Endothelial cell of umbilical vein (primary cell): ENCODE measurements around the gene PPM1D. TPM values are rescaled to one million over a fixed set of nuclear protein-coding genes. Genes with fewer than 3 reads are reported as not detected.

Experiments
- BruUV-seq: library from RNA; stranded (reverse); fragments of 400-500 nt; replicated peaks from 2 replicates; lab custom pipeline; 2021; lab: Mats Ljungman, UMichigan
- CTCF ChIA-PET: fragments of 300-600, 350-600 bp; sonication (Branson Sonifier 250); formaldehyde crosslinking; loops from one replicate; lab custom pipeline; 2021; ENCODE audit warnings: antibody characterized with exemption, inconsistent platforms; lab: Charles Lee
- POLR2A ChIA-PET: fragments of 300-600, 350-600 bp; sonication (Branson Sonifier 250); formaldehyde crosslinking; loops from one replicate; lab custom pipeline; 2021; ENCODE audit warnings: antibody characterized with exemption, inconsistent platforms; lab: Charles Lee
- DNase-seq: peaks from one replicate; pipeline ENCODE4 v3.0.0-alpha.2; 2011; ENCODE audit warnings: low read depth, low spot score
- FAIRE-seq: peaks from 2 replicates; lab custom pipeline; 2011; peaks lifted over from hg19 to GRCh38; lab: Jason Lieb, UNC
- H2AFZ ChIP-seq: 2 replicates; pipeline ENCODE4 v1.6.0; 2012; ENCODE audit warnings: low read depth, low read length, control low read depth, inconsistent platforms
- H3K27ac ChIP-seq: 2 replicates; pipeline ENCODE4 v1.5.1; 2011; ENCODE audit warnings: low read depth, mild to moderate bottlenecking, control low read depth, low read length, moderate library complexity; ENCODE audit not compliant: insufficient read depth
- H3K27me3 ChIP-seq, 2 experiments: 2 replicates each; pipeline versions ENCODE4 v1.6.0 to v1.6.1; 2011; ENCODE audit warnings: low read length in 2 of 2, mixed read lengths in 1 of 2; ENCODE audit not compliant: control insufficient read depth in 2 of 2, insufficient read depth in 2 of 2
- H3K36me3 ChIP-seq, 2 experiments: 2 replicates in 1 of 2; 3 replicates in 1 of 2; pipeline ENCODE4 v1.5.1; 2011; ENCODE audit warnings: low read length in 2 of 2, mild to moderate bottlenecking in 1 of 2, moderate library complexity in 1 of 2; ENCODE audit not compliant: control insufficient read depth in 2 of 2, insufficient read depth in 2 of 2; ENCODE audit errors: extremely low read depth in 1 of 2
- H3K4me1 ChIP-seq: 3 replicates; pipeline ENCODE4 v1.5.1; 2011; ENCODE audit warnings: mild to moderate bottlenecking, low read length; ENCODE audit not compliant: control insufficient read depth, insufficient read depth; ENCODE audit errors: extremely low read depth
- H3K4me2 ChIP-seq: 2 replicates; pipeline ENCODE4 v1.6.1; 2011; ENCODE audit warnings: low read length, control low read depth, mixed read lengths; ENCODE audit not compliant: insufficient read depth
- H3K4me3 ChIP-seq, 3 experiments: fragments of 200-600 bp in 1 of 3; sonication (generic), shearing (Covaris generic) in 1 of 3; replicated peaks in 1 of 3; 2 replicates each; pipeline ENCODE4 v1.5.1; 2011 to 2016; ENCODE audit warnings: control low read depth in 3 of 3, low read length in 3 of 3, mild to moderate bottlenecking in 2 of 3, inconsistent platforms in 1 of 3, low read depth in 1 of 3, moderate library complexity in 1 of 3; ENCODE audit not compliant: insufficient read depth in 1 of 3
- H3K79me2 ChIP-seq: 2 replicates; pipeline ENCODE4 v1.6.0; 2012; ENCODE audit warnings: low read length, inconsistent platforms; ENCODE audit not compliant: control insufficient read depth, insufficient read depth
- H3K9ac ChIP-seq: replicated peaks from 2 replicates; pipeline ENCODE3; 2011; ENCODE audit warnings: low read length, control low read depth; ENCODE audit not compliant: insufficient read depth; ENCODE audit errors: extremely low read depth
- H3K9me1 ChIP-seq: replicated peaks from 3 replicates; pipeline ENCODE4 v1.6.0; 2011; ENCODE audit warnings: mild to moderate bottlenecking, low read length; ENCODE audit not compliant: control insufficient read depth, insufficient read depth; ENCODE audit errors: extremely low read depth
- H3K9me3 ChIP-seq: replicated peaks from 2 replicates; pipeline ENCODE4 v1.5.1; 2012; ENCODE audit warnings: low read length, inconsistent platforms; ENCODE audit not compliant: control insufficient read depth, insufficient read depth
- H4K20me1 ChIP-seq: replicated peaks from 2 replicates; pipeline ENCODE3; 2011; ENCODE audit warnings: mild to moderate bottlenecking, low read length; ENCODE audit not compliant: control insufficient read depth, insufficient read depth; ENCODE audit errors: extremely low read depth
- EZH2 ChIP-seq: IDR thresholded peaks from 2 replicates; pipeline ENCODE4 v1.6.1; 2012; ENCODE audit warnings: borderline replicate concordance, low read depth, mild to moderate bottlenecking, moderate library complexity, low read length, inconsistent platforms; ENCODE audit not compliant: severe bottlenecking
- FOS ChIP-seq: IDR thresholded peaks from 2 replicates; pipeline ENCODE4 v1.6.1; 2011; ENCODE audit warnings: mild to moderate bottlenecking, low read length, moderate library complexity, borderline replicate concordance; ENCODE audit not compliant: insufficient read depth
- GATA2 ChIP-seq: IDR thresholded peaks from 2 replicates; pipeline ENCODE4 v1.7.0; 2011; ENCODE audit warnings: low read depth, mild to moderate bottlenecking, moderate library complexity, mixed read lengths, low read length; ENCODE audit not compliant: insufficient read length, insufficient read depth
- MYC ChIP-seq: IDR thresholded peaks from one replicate; pipeline ENCODE4 v1.6.1; 2011; ENCODE audit warnings: mild to moderate bottlenecking, low read depth, low read length
- POLR2A ChIP-seq: IDR thresholded peaks from 2 replicates; pipeline ENCODE4 v1.6.1; 2012; ENCODE audit warnings: low read depth, mild to moderate bottlenecking, control low read depth, low read length
- POLR2AphosphoS5 ChIP-seq: IDR thresholded peaks from 2 replicates; pipeline ENCODE4 v1.6.1; 2012; ENCODE audit warnings: low read depth, mild to moderate bottlenecking, control low read depth, low read length, moderate library complexity; ENCODE audit not compliant: insufficient read depth
- dilution Hi-C: fragments of 300-500 bp; cut with MboI; formaldehyde crosslinking; loops from one replicate; pipeline ENCODE4 v1.15.0; 2019; ENCODE audit warnings: low sequenced_read_pairs; ENCODE audit not compliant: extremely low pct_ligation_motif_present
- intact Hi-C: fragments of 100-400 bp; cut with micrococcal nuclease; formaldehyde crosslinking; loops from one replicate; pipeline ENCODE4 v1.10.0; 2022
- polyA plus RNA-seq, 4 experiments: library from polyadenylated mRNA; depleted of rRNA in 3 of 4; stranded (reverse) in 3 of 4; unstranded in 1 of 4; fragments of >200 nt; gene quantifications; 2 replicates each; pipeline versions ENCODE4 v1.2.1 to v1.2.3, GENCODE V29; 2011 to 2012; ENCODE audit warnings: missing spikeins in 1 of 4
- total RNA-seq: library from RNA; stranded (reverse); gene quantifications from 2 replicates; pipeline ENCODE4 v1.2.3, GENCODE V29; 2021
- TF ChIP-seq, protein P1 (sequence below): IDR thresholded peaks from 2 replicates; pipeline ENCODE4 v1.6.1; 2011; ENCODE audit not compliant: insufficient read depth, insufficient read length
- TF ChIP-seq, protein P2 (sequence below), 2 donors: IDR thresholded peaks; 1 replicate in 1 of 2; 2 replicates in 1 of 2; pipeline ENCODE4 v1.5.1; 2011; ENCODE audit warnings: low read length in 2 of 2, mild to moderate bottlenecking in 2 of 2, moderate library complexity in 2 of 2, control low read depth in 1 of 2, inconsistent platforms in 1 of 2, low read depth in 1 of 2; ENCODE audit not compliant: insufficient read depth in 1 of 2; ENCODE audit errors: extremely low read depth in 1 of 2

Gene PPM1D
- total and polyA plus RNA-seq, 2 donors (not counting 3 experiments of a cell fraction or from before 2014, with no cell fraction given) = 7.9 to 19.0 TPM

GRCh38 chr17:60577147-60577915 lies 22.7 kb upstream of the PPM1D start:
- no peaks in the 10 kb centered on the region for H4K20me1 ChIP-seq
- no peak for TF ChIP-seq POLR2AphosphoS5
- no peak for TF ChIP-seq MYC
- TF ChIP-seq, protein P1, sequence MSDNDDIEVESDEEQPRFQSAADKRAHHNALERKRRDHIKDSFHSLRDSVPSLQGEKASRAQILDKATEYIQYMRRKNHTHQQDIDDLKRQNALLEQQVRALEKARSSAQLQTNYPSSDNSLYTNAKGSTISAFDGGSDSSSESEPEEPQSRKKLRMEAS = no peak
- TF ChIP-seq, protein P2, sequence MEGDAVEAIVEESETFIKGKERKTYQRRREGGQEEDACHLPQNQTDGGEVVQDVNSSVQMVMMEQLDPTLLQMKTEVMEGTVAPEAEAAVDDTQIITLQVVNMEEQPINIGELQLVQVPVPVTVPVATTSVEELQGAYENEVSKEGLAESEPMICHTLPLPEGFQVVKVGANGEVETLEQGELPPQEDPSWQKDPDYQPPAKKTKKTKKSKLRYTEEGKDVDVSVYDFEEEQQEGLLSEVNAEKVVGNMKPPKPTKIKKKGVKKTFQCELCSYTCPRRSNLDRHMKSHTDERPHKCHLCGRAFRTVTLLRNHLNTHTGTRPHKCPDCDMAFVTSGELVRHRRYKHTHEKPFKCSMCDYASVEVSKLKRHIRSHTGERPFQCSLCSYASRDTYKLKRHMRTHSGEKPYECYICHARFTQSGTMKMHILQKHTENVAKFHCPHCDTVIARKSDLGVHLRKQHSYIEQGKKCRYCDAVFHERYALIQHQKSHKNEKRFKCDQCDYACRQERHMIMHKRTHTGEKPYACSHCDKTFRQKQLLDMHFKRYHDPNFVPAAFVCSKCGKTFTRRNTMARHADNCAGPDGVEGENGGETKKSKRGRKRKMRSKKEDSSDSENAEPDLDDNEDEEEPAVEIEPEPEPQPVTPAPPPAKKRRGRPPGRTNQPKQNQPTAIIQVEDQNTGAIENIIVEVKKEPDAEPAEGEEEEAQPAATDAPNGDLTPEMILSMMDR (IDR thresholded peaks at IDR 0.05; ENCODE audit: extremely low read depth in 1 of 2, insufficient read depth in 1 of 2, low read depth in 1 of 2, low read length in 2 of 2) = no peak
- TF ChIP-seq POLR2A = no peak
- TF ChIP-seq FOS = no peak
- TF ChIP-seq GATA2 = no peak
- no peak for TF ChIP-seq EZH2
- H3K4me3 ChIP-seq = peak overlapping the region in 2 of 3 experiments; percentile 5 to 10
- peak; percentile 79 for FAIRE-seq
- no peaks in the 10 kb centered on the region for H3K9me1 ChIP-seq
- no peaks in the 10 kb centered on the region for H3K79me2 ChIP-seq
- H3K27me3 ChIP-seq = no peaks in the 10 kb centered on the region
- H3K27ac ChIP-seq = peak overlapping the region; percentile 3
- dilution Hi-C loops (no loop called here), intact Hi-C loops (loop anchor here (1.0 to 10.0 kb wide), 4 partner anchors 18 to 433 kb away; partner anchors contain the start of gene CA4)
- no peaks in the 10 kb centered on the region for H3K36me3 ChIP-seq
- H3K9ac ChIP-seq = peak overlapping the region; percentile 45
- H3K4me2 ChIP-seq = peak overlapping the region; percentile 40
- peak overlapping the region; percentile 46 for H2AFZ ChIP-seq
- no TSS peak for BruUV-seq
- POLR2A ChIA-PET = interaction anchor here (1.7 kb wide), 1 partner anchor 22 kb away, joined by 8 read pairs; the partner anchor contains the start of gene PPM1D
- peak; percentile 67 for DNase-seq
- no peaks in the 10 kb centered on the region for H3K9me3 ChIP-seq
- CTCF ChIA-PET = interaction anchor here (0.6 to 10.6 kb wide), 10 partner anchors 8 to 1839 kb away, joined by 3 to 162 read pairs (median 5); partner anchors contain the start of gene PPM1D
- peaks cover 21% of the 10 kb centered on the region for H3K4me1 ChIP-seq
